Body of pancreas (tissue), 4 donors: ENCODE measurements around the gene ABHD4.

ENCODE experiments used
- POLR2A ChIP-seq, 3 donors: fragments of 450-650 bp; IDR thresholded peaks; one replicate each; pipeline ENCODE4 v1.6.1; 2016; ENCODE audit warnings: antibody characterized with exemption in 3 of 3, mild to moderate bottlenecking in 2 of 3
- TF ChIP-seq, protein P1 (sequence below), 7 experiments: fragments of 450-650 bp in 4 of 7; fragments of 200-600 bp in 3 of 7; sonication (generic) in 3 of 7; IDR thresholded peaks; one replicate each; pipeline ENCODE4 v1.5.1; 2016 to 2019; ENCODE audit warnings: antibody characterized with exemption in 7 of 7

DNA sequence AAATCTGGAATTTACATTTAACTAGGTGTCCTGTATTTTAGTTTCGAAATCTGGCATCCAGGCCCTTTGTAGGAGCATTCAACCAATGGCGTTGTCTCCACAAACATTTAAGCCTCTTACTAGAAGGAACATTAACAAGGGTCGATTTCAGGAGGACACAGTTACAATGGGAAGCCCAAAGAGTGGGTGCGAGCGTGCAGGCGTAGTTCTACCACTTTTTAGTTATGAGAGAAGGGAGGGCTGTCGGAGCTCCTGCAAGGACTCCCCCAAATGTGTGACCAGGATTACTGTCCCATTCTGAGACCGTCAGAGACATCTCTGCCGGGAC, 365 bp upstream of the ABHD4 start:
- TF ChIP-seq, protein P1, sequence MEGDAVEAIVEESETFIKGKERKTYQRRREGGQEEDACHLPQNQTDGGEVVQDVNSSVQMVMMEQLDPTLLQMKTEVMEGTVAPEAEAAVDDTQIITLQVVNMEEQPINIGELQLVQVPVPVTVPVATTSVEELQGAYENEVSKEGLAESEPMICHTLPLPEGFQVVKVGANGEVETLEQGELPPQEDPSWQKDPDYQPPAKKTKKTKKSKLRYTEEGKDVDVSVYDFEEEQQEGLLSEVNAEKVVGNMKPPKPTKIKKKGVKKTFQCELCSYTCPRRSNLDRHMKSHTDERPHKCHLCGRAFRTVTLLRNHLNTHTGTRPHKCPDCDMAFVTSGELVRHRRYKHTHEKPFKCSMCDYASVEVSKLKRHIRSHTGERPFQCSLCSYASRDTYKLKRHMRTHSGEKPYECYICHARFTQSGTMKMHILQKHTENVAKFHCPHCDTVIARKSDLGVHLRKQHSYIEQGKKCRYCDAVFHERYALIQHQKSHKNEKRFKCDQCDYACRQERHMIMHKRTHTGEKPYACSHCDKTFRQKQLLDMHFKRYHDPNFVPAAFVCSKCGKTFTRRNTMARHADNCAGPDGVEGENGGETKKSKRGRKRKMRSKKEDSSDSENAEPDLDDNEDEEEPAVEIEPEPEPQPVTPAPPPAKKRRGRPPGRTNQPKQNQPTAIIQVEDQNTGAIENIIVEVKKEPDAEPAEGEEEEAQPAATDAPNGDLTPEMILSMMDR (IDR thresholded peaks at IDR 0.05) = no peak
- TF ChIP-seq POLR2A (IDR thresholded peaks at IDR 0.05) = no peak
